Activated naive CD8-positive, alpha-beta T cell (primary cell): Measurements from ENCODE around the gene SDS.

Source experiments
- H3K27ac Mint-ChIP-seq: one replicate; pipeline ENCODE4 v1.8.0; 2021; ENCODE audit warnings: mixed read lengths
- H3K27me3 Mint-ChIP-seq: one replicate; pipeline ENCODE4 v1.8.0; 2021; ENCODE audit warnings: mixed read lengths
- H3K36me3 Mint-ChIP-seq: one replicate; pipeline ENCODE4 v1.8.0; 2021; ENCODE audit warnings: mixed read lengths
- H3K4me1 Mint-ChIP-seq: one replicate; pipeline ENCODE4 v1.8.0; 2021; ENCODE audit warnings: low read depth, mixed read lengths
- H3K4me3 Mint-ChIP-seq: one replicate; pipeline ENCODE4 v1.8.0; 2021; ENCODE audit warnings: mild to moderate bottlenecking, mixed read lengths
- H3K9me3 Mint-ChIP-seq: one replicate; pipeline ENCODE4 v1.8.0; 2021; ENCODE audit warnings: low read depth, mixed read lengths

SDS gene

GRCh38 chr12:113416091-113416754 lies 12.5 kb upstream of the SDS start:
- H3K36me3 Mint-ChIP-seq = no peaks in the 10 kb centered on the region
- H3K27me3 Mint-ChIP-seq = peaks cover 4% of the 10 kb centered on the region
- H3K4me1 Mint-ChIP-seq = no peaks in the 10 kb centered on the region
- H3K4me3 Mint-ChIP-seq = no peak overlapping the region
- no peak overlapping the region for H3K27ac Mint-ChIP-seq
- H3K9me3 Mint-ChIP-seq = no peaks in the 10 kb centered on the region

- Mint-ChIP-seq H3K27ac (no peak overlapping the region), H3K36me3 (no peaks in the 10 kb centered on the region), H3K9me3 (no peaks in the 10 kb centered on the region), H3K4me1 (no peaks in the 10 kb centered on the region), H3K4me3 (no peak overlapping the region), H3K27me3 (peaks cover 7% of the 10 kb centered on the region)
Measured at GRCh38 chr12:113414519-113415038, 10.9 kb upstream of the SDS start.

DNA sequence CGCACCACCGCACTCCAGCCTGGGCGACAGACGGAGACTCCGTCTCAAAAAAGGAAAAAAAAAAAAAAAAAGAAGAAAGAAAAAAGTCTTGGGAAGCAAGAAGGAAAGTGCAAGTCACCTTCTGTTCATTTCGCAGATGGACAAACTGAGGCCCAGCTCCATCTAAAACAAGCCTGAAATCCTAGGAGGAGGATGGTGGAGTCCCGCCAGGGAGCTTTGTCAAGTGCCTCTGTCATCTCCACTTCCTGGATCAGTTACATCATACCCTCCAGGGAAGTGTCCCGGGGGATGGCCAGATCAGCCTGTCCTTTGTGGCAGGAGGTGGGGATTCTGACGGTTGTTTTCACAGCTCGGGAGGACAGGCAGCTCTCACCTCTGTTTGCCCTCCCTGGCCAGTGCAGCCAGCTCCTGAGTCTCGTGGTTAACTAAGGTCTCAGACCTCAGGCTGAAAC lies 9.8 kb upstream of the SDS start:
- no peaks in the 10 kb centered on the region for H3K4me1 Mint-ChIP-seq
- no peak overlapping the region for H3K27ac Mint-ChIP-seq
- peaks cover 7% of the 10 kb centered on the region for H3K27me3 Mint-ChIP-seq
- H3K4me3 Mint-ChIP-seq = no peak overlapping the region
- no peaks in the 10 kb centered on the region for H3K36me3 Mint-ChIP-seq
- no peaks in the 10 kb centered on the region for H3K9me3 Mint-ChIP-seq

- Mint-ChIP-seq H3K4me3 (no peak overlapping the region), H3K9me3 (no peaks in the 10 kb centered on the region), H3K4me1 (no peaks in the 10 kb centered on the region), H3K27me3 (peaks cover 5% of the 10 kb centered on the region), H3K27ac (no peak overlapping the region), H3K36me3 (no peaks in the 10 kb centered on the region)
Measured at GRCh38 chr12:113409462-113410124, 5.9 kb upstream of the SDS start.

GRCh38 chr12:113408756-113409298 lies 5.1 kb upstream of the SDS start:
- Mint-ChIP-seq H3K9me3 (no peaks in the 10 kb centered on the region), H3K27me3 (peaks cover 10% of the 10 kb centered on the region), H3K36me3 (no peaks in the 10 kb centered on the region), H3K27ac (no peak overlapping the region), H3K4me3 (no peak overlapping the region), H3K4me1 (no peaks in the 10 kb centered on the region)

GRCh38 chr12:113407931-113408600 lies 4.4 kb upstream of the SDS start:
- H3K9me3 Mint-ChIP-seq = no peaks in the 10 kb centered on the region
- H3K27ac Mint-ChIP-seq = no peak overlapping the region
- no peaks in the 10 kb centered on the region for H3K36me3 Mint-ChIP-seq
- no peak overlapping the region for H3K4me3 Mint-ChIP-seq
- no peaks in the 10 kb centered on the region for H3K4me1 Mint-ChIP-seq
- H3K27me3 Mint-ChIP-seq = peaks cover 10% of the 10 kb centered on the region

GRCh38 chr12:113405694-113406093 lies 2.0 kb upstream of the SDS start:
- H3K4me1 Mint-ChIP-seq = no peaks in the 10 kb centered on the region
- no peak overlapping the region for H3K27ac Mint-ChIP-seq
- no peaks in the 10 kb centered on the region for H3K36me3 Mint-ChIP-seq
- no peak overlapping the region for H3K4me3 Mint-ChIP-seq
- peaks cover 8% of the 10 kb centered on the region for H3K27me3 Mint-ChIP-seq
- no peaks in the 10 kb centered on the region for H3K9me3 Mint-ChIP-seq

- no peaks in the 10 kb centered on the region for H3K9me3 Mint-ChIP-seq
- no peaks in the 10 kb centered on the region for H3K36me3 Mint-ChIP-seq
- H3K4me3 Mint-ChIP-seq = no peak overlapping the region
- no peak overlapping the region for H3K27ac Mint-ChIP-seq
- peaks cover 6% of the 10 kb centered on the region for H3K27me3 Mint-ChIP-seq
- H3K4me1 Mint-ChIP-seq = no peaks in the 10 kb centered on the region
Measured at GRCh38 chr12:113402586-113403260, 964 bp downstream of the SDS start.

GRCh38 chr12:113401066-113402000 lies 2.4 kb downstream of the SDS start:
- Mint-ChIP-seq H3K4me1 (no peaks in the 10 kb centered on the region), H3K4me3 (no peak overlapping the region), H3K27me3 (peaks cover 6% of the 10 kb centered on the region), H3K36me3 (no peaks in the 10 kb centered on the region), H3K9me3 (no peaks in the 10 kb centered on the region), H3K27ac (no peak overlapping the region)

- Mint-ChIP-seq H3K9me3 (no peaks in the 10 kb centered on the region), H3K36me3 (no peaks in the 10 kb centered on the region), H3K27ac (no peak overlapping the region), H3K4me3 (no peak overlapping the region), H3K4me1 (no peaks in the 10 kb centered on the region), H3K27me3 (peaks cover 6% of the 10 kb centered on the region)
Measured at GRCh38 chr12:113400362-113400761, 3.3 kb downstream of the SDS start.

- Mint-ChIP-seq H3K27ac (no peak overlapping the region), H3K9me3 (no peaks in the 10 kb centered on the region), H3K27me3 (peaks cover 5% of the 10 kb centered on the region), H3K36me3 (no peaks in the 10 kb centered on the region), H3K4me3 (no peak overlapping the region), H3K4me1 (no peaks in the 10 kb centered on the region)
Measured at GRCh38 chr12:113399490-113399889, 4.2 kb downstream of the SDS start.

DNA sequence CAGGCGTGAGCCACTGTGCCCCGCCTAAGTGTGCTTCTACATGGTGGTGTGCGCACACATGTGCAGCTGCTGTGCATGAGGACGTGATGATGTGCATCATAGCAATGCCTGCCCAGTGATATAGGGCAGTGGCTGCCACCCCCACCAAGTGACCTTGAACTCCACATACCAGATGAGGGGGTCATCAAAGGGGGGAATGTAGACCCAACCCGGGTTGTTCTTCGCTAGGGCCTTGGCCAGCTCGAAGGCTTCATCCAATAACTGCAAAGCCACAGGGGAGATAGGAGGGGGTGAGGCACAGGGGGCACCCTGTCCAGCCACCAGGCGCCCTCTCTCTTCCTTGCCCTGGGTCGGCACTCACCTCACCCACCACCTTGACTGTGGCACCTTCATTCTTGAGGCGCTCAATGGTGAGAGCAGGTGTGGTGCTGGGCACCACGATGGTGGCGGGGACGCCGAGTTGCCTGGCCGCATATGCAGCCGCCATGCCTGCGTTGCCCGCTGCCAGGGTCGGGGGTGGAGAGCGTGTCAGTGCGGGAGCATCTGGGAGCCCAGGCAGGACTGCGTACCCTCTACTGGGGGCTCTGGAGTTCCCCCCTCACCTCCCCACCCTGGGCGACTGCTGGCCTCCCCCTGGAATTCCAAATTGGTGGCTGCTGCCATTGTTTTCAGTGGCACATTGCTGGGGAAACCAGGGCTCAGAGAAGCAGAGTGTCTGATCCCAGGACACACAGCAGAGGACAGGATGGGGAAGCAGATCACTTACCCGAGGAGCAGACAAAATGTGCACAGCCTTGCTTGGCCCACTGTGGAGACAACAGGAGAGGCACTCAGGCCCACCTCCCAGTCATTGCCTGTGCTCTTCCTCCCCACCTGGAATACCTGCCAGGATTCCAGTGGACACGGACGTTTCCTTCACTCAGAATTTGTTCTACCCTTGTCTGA lies 5.1 kb downstream of the SDS start:
- Mint-ChIP-seq H3K4me3 (no peak overlapping the region), H3K27ac (no peak overlapping the region), H3K9me3 (no peaks in the 10 kb centered on the region), H3K4me1 (no peaks in the 10 kb centered on the region), H3K36me3 (no peaks in the 10 kb centered on the region), H3K27me3 (peaks cover 1% of the 10 kb centered on the region)
